Glomerular endothelial cell (primary cell): ENCODE data around the gene SYT1. TPM values are rescaled to one million over a fixed set of nuclear protein-coding genes. Genes with fewer than 3 reads are reported as not detected.
"Not testable (repeated sequence)": the region's sequence is repeated elsewhere in the genome, so short reads cannot be mapped to it uniquely, and the experiment has no call there.

Experiments
- DNase-seq: peaks from one replicate; pipeline ENCODE4 v3.0.0-alpha.2; 2011; ENCODE audit warnings: low read depth, low spot score; ENCODE audit errors: extremely low read depth
- total RNA-seq: library from RNA; depleted of rRNA; stranded (reverse); fragments of >200 nt; gene quantifications from 2 replicates; pipeline ENCODE4 v1.2.3, GENCODE V29; 2015

SYT1 gene
- total RNA-seq = 9.6 and 13.2 TPM in 2 replicates

GRCh38 chr12:78864403-78864869 lies at the start of gene SYT1:
TSS of gene SYT1 (plus strand) at chr12:78864774.
- no peak for DNase-seq

- DNase-seq = no peak
Measured at GRCh38 chr12:78818487-78818886, 46.1 kb upstream of the SYT1 start.

GRCh38 chr12:78820946-78821345 lies 43.6 kb upstream of the SYT1 start:
- no peak for DNase-seq

- no peak for DNase-seq
Measured at GRCh38 chr12:78824918-78825317, 39.7 kb upstream of the SYT1 start.

GRCh38 chr12:78829690-78830089 lies 34.9 kb upstream of the SYT1 start:
- no peak for DNase-seq

GRCh38 chr12:78835493-78835892 lies 29.1 kb upstream of the SYT1 start:
- no peak for DNase-seq

GRCh38 chr12:78840518-78841019 lies 24.0 kb upstream of the SYT1 start:
- not testable (repeated sequence) for DNase-seq

- no peak for DNase-seq
Measured at GRCh38 chr12:78853231-78853630, 11.3 kb upstream of the SYT1 start.

- DNase-seq = no peak
Measured at GRCh38 chr12:78863482-78864402, 832 bp upstream of the SYT1 start.

- no peak for DNase-seq
Measured at GRCh38 chr12:78864870-78865463, 393 bp downstream of the SYT1 start.

GRCh38 chr12:78865516-78865915 lies 942 bp downstream of the SYT1 start:
- DNase-seq = no peak

- no peak for DNase-seq
Measured at GRCh38 chr12:78866518-78866917, 1.9 kb downstream of the SYT1 start.

GRCh38 chr12:78870539-78870938 lies 6.0 kb downstream of the SYT1 start:
- DNase-seq = no peak

- DNase-seq = no peak
Measured at GRCh38 chr12:78871566-78871965, 7.0 kb downstream of the SYT1 start.

GRCh38 chr12:78878459-78878858 lies 13.9 kb downstream of the SYT1 start:
- DNase-seq = no peak

GRCh38 chr12:78878866-78879265 lies 14.3 kb downstream of the SYT1 start:
- DNase-seq = no peak

- DNase-seq = no peak
Measured at GRCh38 chr12:78880078-78880477, 15.5 kb downstream of the SYT1 start.

- no peak for DNase-seq
Measured at GRCh38 chr12:78881685-78882084, 17.1 kb downstream of the SYT1 start.

- no peak for DNase-seq
Measured at GRCh38 chr12:78885466-78885865, 20.9 kb downstream of the SYT1 start.

- DNase-seq = no peak
Measured at GRCh38 chr12:78886719-78887407, 22.3 kb downstream of the SYT1 start.

- no peak for DNase-seq
Measured at GRCh38 chr12:78887444-78887843, 22.9 kb downstream of the SYT1 start.
